ENCODE measurements around the gene SH3RF3.

The SH3RF3 gene

GRCh38 chr2:109271920-109272319, 142.9 kb downstream of the SH3RF3 start:
- peaks cover 3% of the 10 kb centered on the region for H3K4me1 ChIP-seq (ENCODE audit: insufficient read depth, poor library complexity, severe bottlenecking)
- no peaks in the 10 kb centered on the region for H3K9me3 ChIP-seq (ENCODE audit: severe bottlenecking)
- TF ChIP-seq CTCF (IDR thresholded peaks at IDR 0.05; ENCODE audit: poor library complexity, severe bottlenecking) = no peak
- no peaks in the 10 kb centered on the region for H3K27me3 ChIP-seq (ENCODE audit: insufficient read depth, poor library complexity, severe bottlenecking)
- DNase-seq (ENCODE audit: low spot score) (no peak), ATAC-seq (ENCODE audit: low read depth) (no peak)
- no peaks in the 10 kb centered on the region for H3K36me3 ChIP-seq (ENCODE audit: low read depth)
- no peak overlapping the region for H3K27ac ChIP-seq (ENCODE audit: poor library complexity, severe bottlenecking)
- no peak overlapping the region for H3K4me3 ChIP-seq (ENCODE audit: severe bottlenecking)

GRCh38 chr2:109272461-109272860, 143.5 kb downstream of the SH3RF3 start:
- Histone ChIP-seq H3K27me3 (ENCODE audit: insufficient read depth, poor library complexity, severe bottlenecking) (no peaks in the 10 kb centered on the region), H3K4me1 (ENCODE audit: insufficient read depth, poor library complexity, severe bottlenecking) (no peaks in the 10 kb centered on the region), H3K9me3 (ENCODE audit: severe bottlenecking) (no peaks in the 10 kb centered on the region), H3K27ac (ENCODE audit: poor library complexity, severe bottlenecking) (no peak overlapping the region), H3K4me3 (ENCODE audit: severe bottlenecking) (no peak overlapping the region), H3K36me3 (ENCODE audit: low read depth) (no peaks in the 10 kb centered on the region)
- TF ChIP-seq CTCF (IDR thresholded peaks at IDR 0.05; ENCODE audit: poor library complexity, severe bottlenecking) = no peak
- no peak for DNase-seq (ENCODE audit: low spot score)
- no peak for ATAC-seq (ENCODE audit: low read depth)

- H3K27ac ChIP-seq (ENCODE audit: poor library complexity, severe bottlenecking) = no peak overlapping the region
- no peak for DNase-seq (ENCODE audit: low spot score)
Observed at GRCh38 chr2:109275120-109276012, 146.4 kb downstream of the SH3RF3 start.

GRCh38 chr2:109277406-109277805, 148.4 kb downstream of the SH3RF3 start:
- no peak for TF ChIP-seq CTCF (IDR thresholded peaks at IDR 0.05; ENCODE audit: poor library complexity, severe bottlenecking)
- no peaks in the 10 kb centered on the region for H3K9me3 ChIP-seq (ENCODE audit: severe bottlenecking)
- H3K27me3 ChIP-seq (ENCODE audit: insufficient read depth, poor library complexity, severe bottlenecking) = no peaks in the 10 kb centered on the region
- no peaks in the 10 kb centered on the region for H3K36me3 ChIP-seq (ENCODE audit: low read depth)
- peaks cover 4% of the 10 kb centered on the region for H3K4me1 ChIP-seq (ENCODE audit: insufficient read depth, poor library complexity, severe bottlenecking)
- no peak for DNase-seq (ENCODE audit: low spot score)
- ATAC-seq (ENCODE audit: low read depth) = no peak
- H3K4me3 ChIP-seq (ENCODE audit: severe bottlenecking) = no peak overlapping the region
- H3K27ac ChIP-seq (ENCODE audit: poor library complexity, severe bottlenecking) = no peak overlapping the region

More at GRCh38 chr2:109275120-109276012, 146.4 kb downstream of the SH3RF3 start:
- H3K4me3 ChIP-seq (ENCODE audit: severe bottlenecking) = no peak overlapping the region
- H3K4me1 ChIP-seq (ENCODE audit: insufficient read depth, poor library complexity, severe bottlenecking) = peaks cover 4% of the 10 kb centered on the region
- no peaks in the 10 kb centered on the region for H3K9me3 ChIP-seq (ENCODE audit: severe bottlenecking)
- no peak for ATAC-seq (ENCODE audit: low read depth)
- no peaks in the 10 kb centered on the region for H3K27me3 ChIP-seq (ENCODE audit: insufficient read depth, poor library complexity, severe bottlenecking)
- TF ChIP-seq CTCF (IDR thresholded peaks at IDR 0.05; ENCODE audit: poor library complexity, severe bottlenecking) = no peak
- no peaks in the 10 kb centered on the region for H3K36me3 ChIP-seq (ENCODE audit: low read depth)

All from RWPE2 (cell line).